ENCODE measurements around the gene FBLN2. TPM values are rescaled to one million over a fixed set of nuclear protein-coding genes. Genes with fewer than 3 reads are reported as not detected.
A peak's percentile ranks its signal among the peaks of the same experiment; 100 is the strongest.

Gene FBLN2
- total and polyA plus RNA-seq, 2 of the 4 experiments (the other 2 are of a cell fraction), result 11.8 to 60.8 TPM

- no peaks in the 10 kb centered on the region for H3K79me1 ChIP-seq (ENCODE audit: low read depth in 1 of 2, low read length in 2 of 2)
- 100% methylated on average over 1 of the region's 20 CpGs; no CpG with 5 or more reads in 1 of the 2 experiments for WGBS, 2 experiments (ENCODE audit: extremely low coverage in 2 of 2, insufficient read length in 1 of 2)
- CTCF ChIA-PET, result no interaction called here
- H3K36me3 ChIP-seq (ENCODE audit: control insufficient read depth, insufficient read depth, low read length), result no peaks in the 10 kb centered on the region
- H2BK5ac ChIP-seq (ENCODE audit: low read depth, low read length, poor library complexity, severe bottlenecking), result peak overlapping the region; percentile 72
- DNase-seq (no peak), ATAC-seq (ENCODE audit: low read depth) (no peak; the same call in none of the 2 replicates)
- no TSS peak for BruUV-seq (replicated peaks)
- H2AK9ac ChIP-seq (replicated peaks; ENCODE audit: low read depth, low read length, poor library complexity), result peak overlapping the region; percentile 96
- peak overlapping the region; percentile 62 to 99 for H4K8ac ChIP-seq (ENCODE audit: low read depth in 2 of 2, low read length in 2 of 2)
- no peaks in the 10 kb centered on the region for H3K9me3 ChIP-seq (ENCODE audit: control insufficient read depth, insufficient read depth, low read length)
- peak overlapping the region; percentile 69 for H3K18ac ChIP-seq (ENCODE audit: low read depth, low read length)
- H2BK15ac ChIP-seq (ENCODE audit: low read depth, low read length), result peak overlapping the region; percentile 94; the same call in 2 of the 3 replicates
- H3K56ac ChIP-seq (ENCODE audit: extremely low read depth, insufficient read depth, low read length), result no peak overlapping the region
- peaks cover 2% of the 10 kb centered on the region; the same call in 1 of the 2 replicates for H3K27me3 ChIP-seq (ENCODE audit: control insufficient read depth, insufficient read depth, low read length)
- H3K4me1 ChIP-seq (ENCODE audit: control insufficient read depth, insufficient read depth, low read length), result peaks cover 5% of the 10 kb centered on the region
- H2AFZ ChIP-seq (replicated peaks; ENCODE audit: low read length, poor library complexity), result peak overlapping the region; percentile 47
- peak overlapping the region; percentile 50 for H3K14ac ChIP-seq (replicated peaks; ENCODE audit: low read depth, low read length)
- no peaks in the 10 kb centered on the region for H4K20me1 ChIP-seq (ENCODE audit: insufficient read depth, low read length)
- H3K4me2 ChIP-seq (ENCODE audit: low read depth, low read length), result no peak overlapping the region
- TF ChIP-seq RFX5 (IDR thresholded peaks at IDR 0.05; ENCODE audit: low read depth, low read length), result no peak
- no peak for TF ChIP-seq MXI1 (IDR thresholded peaks at IDR 0.05; ENCODE audit: borderline replicate concordance, low read depth, low read length)
- TF ChIP-seq CHD1 (IDR thresholded peaks at IDR 0.05; ENCODE audit: low read depth, low read length), result no peak
- TF ChIP-seq RCOR1 (IDR thresholded peaks at IDR 0.05; ENCODE audit: insufficient replicate concordance, low read length), result no peak
- no peak for TF ChIP-seq BHLHE40 (IDR thresholded peaks at IDR 0.05; ENCODE audit: low read depth, low read length)
- TF ChIP-seq RAD21 (IDR thresholded peaks at IDR 0.05; ENCODE audit: low read length), result no peak
- no peak for TF ChIP-seq MAZ (IDR thresholded peaks at IDR 0.05; ENCODE audit: borderline replicate concordance, low read depth, low read length)
- no peak for TF ChIP-seq NFE2L2 (IDR thresholded peaks at IDR 0.05; ENCODE audit: low read depth, low read length)
- POLR2A ChIA-PET (ENCODE audit: unreplicated experiment), result interaction anchor here (0.5 to 0.7 kb wide), 2 partner anchors 10 to 54 kb away, joined by 3 read pairs; no protein-coding TSS in a partner anchor
- H3K23ac ChIP-seq (ENCODE audit: low read depth, low read length), result 0 out of 2 replicates have a peak overlapping the region, but pooled peaks have one; percentile 4
- dilution Hi-C loops (cut with HindIII; ENCODE audit: low sequenced_read_pairs, unreplicated experiment) (no loop called here), intact Hi-C loops (cut with micrococcal nuclease) (no loop called here), in situ Hi-C loops (cut with MboI; ENCODE audit: low sequenced_read_pairs) (no loop called here)
- peak overlapping the region; percentile 92 for H2BK120ac ChIP-seq (ENCODE audit: low read depth, low read length)
- no peak overlapping the region for H3K4me3 ChIP-seq (ENCODE audit: insufficient read depth, low read depth, low read length)
- peak overlapping the region; percentile 43; the same call in 1 of the 2 replicates for H2AK5ac ChIP-seq (ENCODE audit: low read depth, low read length)
- peak overlapping the region; percentile 82 for H3K4ac ChIP-seq (ENCODE audit: low read depth, low read length)
- peak overlapping the region; percentile 22 for H2BK20ac ChIP-seq (ENCODE audit: low read depth, low read length)
- H4K5ac ChIP-seq (ENCODE audit: low read depth, low read length), result peak overlapping the region; percentile 88
- no peak overlapping the region for H3K9ac ChIP-seq (ENCODE audit: low read depth, low read length)
- H3K27ac ChIP-seq (ENCODE audit: insufficient read depth, low read length), result peak overlapping the region; percentile 62; the same call in 1 of the 2 replicates
- no peaks in the 10 kb centered on the region for H3K9me1 ChIP-seq (ENCODE audit: insufficient read depth, low read length)
- peak overlapping the region; percentile 66 for H4K91ac ChIP-seq (ENCODE audit: insufficient read depth, low read depth, low read length)
Observed at GRCh38 chr3:13525827-13526625, 22.9 kb upstream of the FBLN2 start.

All from IMR-90 (cell line).